GM12865 (cell line): ENCODE measurements around the gene MCC.

Experiments
- DNase-seq: peaks from one replicate; pipeline ENCODE4 v3.0.0; 2010; ENCODE audit warnings: low read depth
- H3K4me3 ChIP-seq: 2 replicates; pipeline ENCODE4 v1.5.1; 2011; ENCODE audit warnings: mild to moderate bottlenecking, low read depth, low read length, control low read depth
- CTCF ChIP-seq: IDR thresholded peaks from 2 replicates; pipeline ENCODE4 v1.5.1; 2011; ENCODE audit warnings: low read length, control low read depth, low read depth, inconsistent platforms; ENCODE audit not compliant: insufficient read depth; ENCODE audit errors: missing control alignments

MCC gene

GRCh38 chr5:113273948-113274347, 214.3 kb downstream of the MCC start:
- DNase-seq = peak; percentile 23
- no peak for TF ChIP-seq CTCF

DNA sequence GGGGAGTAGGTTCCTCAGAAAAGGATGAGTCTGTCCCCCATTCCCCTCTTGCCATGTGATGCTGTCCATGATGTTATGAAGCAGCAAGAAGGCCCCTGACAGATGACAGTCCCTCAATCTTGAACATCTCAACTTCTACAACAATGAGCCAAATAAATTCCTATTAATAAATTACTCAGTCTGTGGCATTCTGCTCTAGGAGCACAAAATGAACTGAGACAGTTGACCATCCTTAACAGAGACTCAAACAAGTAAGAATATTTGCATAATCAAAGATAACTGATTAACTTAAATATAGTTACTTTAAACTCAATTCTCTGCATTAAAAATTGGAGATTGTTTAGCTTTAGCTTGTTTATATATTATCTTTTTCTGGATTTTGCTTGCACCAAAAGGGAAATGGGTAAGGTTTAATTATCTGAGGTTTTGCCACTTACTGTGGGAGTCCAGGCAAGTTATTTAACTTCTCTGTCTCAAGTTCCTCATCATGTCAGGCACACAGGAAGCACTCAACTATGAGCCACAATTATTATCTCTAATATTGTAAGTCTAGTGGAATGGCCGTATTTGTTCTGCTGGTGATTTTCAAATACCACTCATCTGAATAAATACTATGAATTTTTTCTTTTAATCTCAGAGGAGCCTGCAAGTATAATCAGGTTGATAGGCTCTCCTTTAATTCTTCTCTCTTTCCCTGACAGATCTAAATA, 216.4 kb downstream of the MCC start:
- H3K4me3 ChIP-seq = no peak overlapping the region
- DNase-seq = no peak
- no peak for TF ChIP-seq CTCF

More at GRCh38 chr5:113273948-113274347, 214.3 kb downstream of the MCC start:
- no peak overlapping the region for H3K4me3 ChIP-seq

- TF ChIP-seq CTCF = no peak
- no peak for DNase-seq
- H3K4me3 ChIP-seq = no peak overlapping the region
Observed at GRCh38 chr5:113271015-113271414, 217.2 kb downstream of the MCC start.

DNA sequence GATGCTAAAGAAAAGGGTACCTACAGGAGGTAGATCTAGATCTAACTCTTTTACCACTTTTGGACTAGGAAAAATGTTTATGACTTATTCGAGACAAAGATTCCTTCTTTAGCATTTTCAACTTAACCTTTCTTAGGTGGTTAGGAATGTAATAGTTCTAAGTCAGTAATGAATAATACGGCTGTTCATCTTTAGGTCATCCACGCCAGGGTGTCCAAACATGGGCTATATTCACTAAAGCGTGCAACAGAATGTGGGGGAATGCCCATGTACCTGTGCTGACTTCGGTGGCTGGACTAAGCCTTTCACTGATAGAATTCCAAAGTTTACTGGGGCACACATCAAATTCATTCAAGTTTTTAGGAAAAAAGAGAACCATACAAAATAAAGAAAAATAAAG, 218.2 kb downstream of the MCC start:
- no peak overlapping the region for H3K4me3 ChIP-seq
- no peak for DNase-seq
- no peak for TF ChIP-seq CTCF

DNA sequence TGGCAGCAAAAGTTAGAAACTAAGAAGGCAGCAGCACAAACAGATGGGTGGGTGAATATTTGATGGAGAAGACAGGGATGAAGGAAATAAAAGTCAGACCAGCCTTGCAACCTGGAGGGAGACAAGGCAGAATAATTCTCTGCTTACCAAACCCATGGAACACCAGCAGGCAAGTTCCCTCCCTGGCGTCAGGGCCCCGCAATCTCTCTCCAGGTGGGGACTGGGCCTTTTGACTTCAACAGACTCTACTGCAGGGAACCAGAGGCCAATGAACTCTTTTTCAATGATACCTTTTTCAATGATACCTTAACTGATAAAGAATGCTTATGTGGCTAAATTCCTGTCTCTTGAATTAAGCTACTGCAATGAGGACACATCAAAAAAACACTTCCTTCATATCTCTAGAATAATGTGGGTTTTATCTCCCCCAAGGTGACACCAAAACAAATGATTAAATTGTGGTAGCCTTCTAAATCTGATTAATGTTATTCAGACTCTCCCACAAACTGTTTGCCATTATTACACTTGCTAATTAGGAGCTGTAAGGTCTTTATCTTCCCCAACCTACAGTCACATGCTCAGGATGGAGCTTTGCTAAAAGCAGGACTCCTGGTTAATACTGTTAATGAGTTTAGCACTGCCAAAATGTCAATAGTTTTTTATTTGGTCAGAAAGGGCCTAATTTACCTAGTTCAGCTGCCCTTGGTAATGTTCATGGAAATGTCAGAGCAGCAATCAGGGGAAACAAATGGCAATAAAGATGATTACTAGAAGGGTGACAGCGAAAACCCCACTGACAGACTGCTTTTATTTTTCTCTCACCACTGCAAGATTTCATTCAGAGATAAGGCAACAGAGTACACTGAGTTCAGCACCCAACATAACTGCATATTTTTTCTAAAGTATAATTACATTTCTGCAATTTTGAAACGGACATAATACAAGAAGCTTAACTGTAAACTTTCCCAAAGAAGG, 218.9 kb downstream of the MCC start:
- H3K4me3 ChIP-seq = no peak overlapping the region
- DNase-seq = no peak
- no peak for TF ChIP-seq CTCF

DNA sequence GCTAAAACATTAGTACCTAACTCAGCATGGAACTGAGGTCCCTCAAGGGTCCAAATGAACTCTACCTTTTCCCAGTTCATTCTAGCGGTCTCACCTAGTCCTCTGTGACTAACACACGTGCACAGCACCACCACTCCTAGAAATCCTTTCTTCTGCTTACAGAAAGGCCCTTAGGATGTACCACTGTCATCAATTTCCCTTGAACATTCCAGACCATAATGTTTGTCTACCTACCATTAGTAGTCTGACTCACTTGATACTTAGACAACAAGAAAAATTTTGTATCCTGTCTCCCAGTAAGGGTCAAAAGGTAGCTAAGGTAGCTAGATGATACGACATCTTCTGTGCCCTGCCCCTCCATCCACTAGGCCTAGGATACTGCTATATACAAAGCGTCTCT, 220.0 kb downstream of the MCC start:
- TF ChIP-seq CTCF = no peak
- no peak overlapping the region for H3K4me3 ChIP-seq
- DNase-seq = no peak
